ENCODE results near the gene SLK.

SLK gene

GRCh38 chr10:104049504-104050250 lies 82.7 kb downstream of the SLK start:
- H3K27ac ChIP-seq = no peak overlapping the region
- TF ChIP-seq ZFX (IDR thresholded peaks at IDR 0.05) = no peak
- TF ChIP-seq CTCF (conservative IDR thresholded peaks at IDR 0.05) = no peak

GRCh38 chr10:104052431-104052830 lies 85.5 kb downstream of the SLK start:
- no peak for TF ChIP-seq CTCF (conservative IDR thresholded peaks at IDR 0.05)
- no peak overlapping the region for H3K27ac ChIP-seq

GRCh38 chr10:104053201-104053600 lies 86.3 kb downstream of the SLK start:
- TF ChIP-seq CTCF (conservative IDR thresholded peaks at IDR 0.05) (no peak), ZFX (IDR thresholded peaks at IDR 0.05) (no peak)
- H3K27ac ChIP-seq = no peak overlapping the region

GRCh38 chr10:104054430-104054829 lies 87.5 kb downstream of the SLK start:
- no peak for TF ChIP-seq CTCF (conservative IDR thresholded peaks at IDR 0.05)
- no peak for TF ChIP-seq ZFX (IDR thresholded peaks at IDR 0.05)
- H3K27ac ChIP-seq = no peak overlapping the region

- H3K27ac ChIP-seq = no peak overlapping the region
- TF ChIP-seq ZFX (IDR thresholded peaks at IDR 0.05) (no peak), CTCF (conservative IDR thresholded peaks at IDR 0.05) (no peak)
These were observed 89.8 kb downstream of the SLK start for GRCh38 chr10:104056619-104057273.

GRCh38 chr10:104057717-104058116 lies 90.8 kb downstream of the SLK start:
- no peak overlapping the region for H3K27ac ChIP-seq
- TF ChIP-seq CTCF (conservative IDR thresholded peaks at IDR 0.05) = no peak

GRCh38 chr10:104059364-104059763 lies 92.4 kb downstream of the SLK start:
- no peak for TF ChIP-seq ZFX (IDR thresholded peaks at IDR 0.05)
- TF ChIP-seq CTCF (conservative IDR thresholded peaks at IDR 0.05) = no peak
- no peak overlapping the region for H3K27ac ChIP-seq

All from C4-2B (cell line).